GM23338 (cell line): ENCODE measurements around the gene MTMR1. TPM values are rescaled to one million over a fixed set of nuclear protein-coding genes. Genes with fewer than 3 reads are reported as not detected.

Experiments used
- ATAC-seq: fragments of 200-7000 bp; cut with Tn5 transposase; 3 replicates; pipeline ENCODE4 v1.9.1; 2020
- DNase-seq: peaks from one replicate; pipeline ENCODE4 v3.0.0-alpha.2; 2015; ENCODE audit warnings: low spot score
- H2AFZ ChIP-seq: fragments of 200-600 bp; sonication (generic); 2 replicates; pipeline ENCODE4 v1.8.0; 2016; ENCODE audit warnings: antibody characterized with exemption, mild to moderate bottlenecking, moderate library complexity
- H3F3A ChIP-seq: fragments of 200-600 bp; sonication (generic); replicated peaks from 2 replicates; pipeline ENCODE4 v1.8.0; 2017; ENCODE audit warnings: antibody characterized with exemption, mixed run types, low read depth
- H3K27ac ChIP-seq: fragments of 200-600 bp; sonication (generic); 2 replicates; pipeline ENCODE4 v1.6.1; 2016; ENCODE audit warnings: low read depth
- H3K27me3 ChIP-seq: fragments of 200-600 bp; sonication (generic); 2 replicates; pipeline ENCODE4 v1.8.0; 2016; ENCODE audit warnings: mild to moderate bottlenecking, mixed run types, moderate library complexity; ENCODE audit not compliant: insufficient read depth
- H3K36me3 ChIP-seq: fragments of 200-600 bp; sonication (generic); 2 replicates; pipeline ENCODE4 v1.8.0; 2016; ENCODE audit warnings: mild to moderate bottlenecking; ENCODE audit not compliant: insufficient read depth
- H3K4me1 ChIP-seq: fragments of 200-600 bp; sonication (generic); 2 replicates; pipeline ENCODE4 v1.8.0; 2016; ENCODE audit warnings: mild to moderate bottlenecking, moderate library complexity; ENCODE audit not compliant: insufficient read depth
- H3K4me2 ChIP-seq: fragments of 200-600 bp; sonication (generic); 2 replicates; pipeline ENCODE4 v1.7.1; 2017; ENCODE audit warnings: mixed run types
- H3K4me3 ChIP-seq: fragments of 200-600 bp; sonication (generic); 2 replicates; pipeline ENCODE4 v1.6.1; 2016; ENCODE audit warnings: mixed run types
- H3K79me2 ChIP-seq: fragments of 200-600 bp; sonication (generic); replicated peaks from 2 replicates; pipeline ENCODE4 v1.8.0; 2017; ENCODE audit warnings: mild to moderate bottlenecking; ENCODE audit not compliant: insufficient read depth
- H3K9me2 ChIP-seq: fragments of 200-600 bp; sonication (generic); 2 replicates; pipeline ENCODE4 v1.8.0; 2017; ENCODE audit not compliant: insufficient read depth
- H4K20me1 ChIP-seq: fragments of 200-600 bp; sonication (generic); replicated peaks from 2 replicates; pipeline ENCODE4 v1.8.0; 2017; ENCODE audit warnings: mild to moderate bottlenecking; ENCODE audit not compliant: insufficient read depth
- H3K27ac Mint-ChIP-seq: 2 replicates; pipeline ENCODE4 v1.8.0; 2020; ENCODE audit warnings: inconsistent platforms, mild to moderate bottlenecking, moderate library complexity, mixed read lengths
- H3K27me3 Mint-ChIP-seq: 3 replicates; pipeline ENCODE4 v1.8.0; 2022; ENCODE audit warnings: low read depth, mild to moderate bottlenecking, moderate library complexity, mixed read lengths, inconsistent platforms; ENCODE audit not compliant: insufficient read depth, poor library complexity
- H3K36me3 Mint-ChIP-seq: 3 replicates; pipeline ENCODE4 v1.8.0; 2021; ENCODE audit warnings: low read depth, mild to moderate bottlenecking, inconsistent platforms, moderate library complexity, mixed read lengths
- H3K4me1 Mint-ChIP-seq: 3 replicates; pipeline ENCODE4 v1.8.0; 2020; ENCODE audit warnings: mild to moderate bottlenecking, inconsistent platforms, mixed read lengths
- H3K4me3 Mint-ChIP-seq: 3 replicates; pipeline ENCODE4 v1.8.0; 2021; ENCODE audit warnings: moderate library complexity, mild to moderate bottlenecking, inconsistent platforms, mixed read lengths
- H3K9me3 Mint-ChIP-seq: 3 replicates; pipeline ENCODE4 v1.8.0; 2020; ENCODE audit warnings: moderate library complexity, mild to moderate bottlenecking, inconsistent platforms, mixed read lengths
- CREB1 ChIP-seq: fragments of 250-450 bp; sonication (Bioruptor Pico); IDR thresholded peaks from 2 replicates; pipeline ENCODE4 v1.5.0; 2020; ENCODE audit warnings: low read depth, mild to moderate bottlenecking, moderate library complexity
- EZH2phosphoT487 ChIP-seq: fragments of 200-600 bp; sonication (generic); IDR thresholded peaks from one replicate; pipeline ENCODE4 v1.8.1; 2018; ENCODE audit warnings: antibody characterized with exemption; ENCODE audit not compliant: unreplicated experiment
- NANOG ChIP-seq: IDR thresholded peaks from 2 replicates; pipeline ENCODE4 v1.6.1; 2016; ENCODE audit warnings: antibody characterized with exemption, borderline replicate concordance
- POLR2AphosphoS5 ChIP-seq: IDR thresholded peaks from 2 replicates; pipeline ENCODE4 v1.6.1; 2016; ENCODE audit warnings: antibody characterized with exemption, low read depth
- STAT1 ChIP-seq: IDR thresholded peaks from one replicate; pipeline ENCODE4 v1.6.1; 2016; ENCODE audit warnings: antibody characterized with exemption; ENCODE audit not compliant: unreplicated experiment
- ZNF114 ChIP-seq: fragments of 250-450 bp; sonication (Bioruptor Pico); IDR thresholded peaks from 2 replicates; pipeline ENCODE4 v1.5.0; 2020; ENCODE audit warnings: mild to moderate bottlenecking, moderate library complexity
- ZNF331 ChIP-seq: fragments of 250-450 bp; sonication (Bioruptor Pico); IDR thresholded peaks from 2 replicates; pipeline ENCODE4 v1.5.0; 2020; ENCODE audit warnings: low read depth, mild to moderate bottlenecking, moderate library complexity
- polyA plus RNA-seq: library from polyadenylated mRNA; unstranded; fragments of >200 nt; fragmentation: Nextera tagmentation; extraction: Ambion mirVana; gene quantifications from 2 replicates; pipeline ENCODE4 v1.2.1, GENCODE V29; 2016
- total RNA-seq: library from RNA; depleted of rRNA; stranded (reverse); fragments of >200 nt; shearing (Covaris generic); gene quantifications from 2 replicates; pipeline ENCODE4 v1.2.3, GENCODE V29; 2014
- TF ChIP-seq, protein P1 (sequence below): fragments of 250-450 bp; sonication (Bioruptor Pico); IDR thresholded peaks from 2 replicates; pipeline ENCODE4 v1.5.0; 2020; ENCODE audit warnings: mild to moderate bottlenecking, moderate library complexity
- TF ChIP-seq, protein P2 (sequence below): IDR thresholded peaks from one replicate; pipeline ENCODE4 v1.6.1; 2018; ENCODE audit warnings: antibody characterized with exemption; ENCODE audit not compliant: unreplicated experiment
- TF ChIP-seq, protein P3 (sequence below): IDR thresholded peaks from 2 replicates; pipeline ENCODE4 v1.6.1; 2016; ENCODE audit warnings: antibody characterized with exemption

Gene MTMR1
- total and polyA plus RNA-seq, 2 experiments from 2014 or later = 4.5 to 19.1 TPM

DNA sequence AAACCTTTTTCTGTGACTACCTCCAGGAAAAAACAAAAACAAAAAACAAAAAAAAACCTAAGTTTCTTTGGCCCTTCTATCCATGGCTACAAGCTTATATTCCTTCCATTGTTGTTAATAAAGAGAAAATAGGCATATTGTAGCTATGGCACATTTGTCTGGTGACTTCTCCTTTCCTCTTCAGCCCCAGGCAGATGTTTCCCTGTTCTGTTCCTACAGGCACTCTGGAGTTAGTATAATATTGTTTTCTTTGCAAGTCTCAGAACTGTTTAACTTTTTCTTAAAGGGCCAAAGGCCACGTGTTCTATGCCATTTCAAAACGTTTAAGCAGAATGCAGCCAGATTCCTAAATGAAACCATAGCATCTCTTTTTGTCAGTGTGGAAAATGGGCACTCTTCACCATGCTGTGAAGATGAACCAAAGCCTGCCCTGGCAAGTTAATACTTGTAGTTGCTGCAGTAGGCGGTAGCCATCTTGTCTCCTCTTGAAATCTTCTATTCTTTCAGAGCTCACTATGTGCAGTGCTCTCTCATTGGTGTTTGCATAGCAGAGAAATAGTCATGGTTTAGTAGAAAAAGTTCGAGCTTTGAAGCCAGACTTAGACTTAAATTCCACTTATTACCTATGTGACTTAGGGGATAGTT lies 44.8 kb upstream of the MTMR1 start:
- Histone ChIP-seq H3K79me2 (no peaks in the 10 kb centered on the region), H3K36me3 (no peaks in the 10 kb centered on the region), H2AFZ (no peak overlapping the region), H3K27me3 (no peaks in the 10 kb centered on the region), H3K9me2 (no peaks in the 10 kb centered on the region), H3K27ac (no peak overlapping the region), H3K4me1 (no peaks in the 10 kb centered on the region), H3K4me2 (no peak overlapping the region), H3K4me3 (no peak overlapping the region), H3F3A (no peaks in the 10 kb centered on the region), H4K20me1 (no peaks in the 10 kb centered on the region)
- H3K4me1 Mint-ChIP-seq = peaks cover 4% of the 10 kb centered on the region; the same call in 2 of the 3 replicates
- DNase-seq = no peak
- no peaks in the 10 kb centered on the region for H3K36me3 Mint-ChIP-seq
- no peaks in the 10 kb centered on the region for H3K27me3 Mint-ChIP-seq
- ATAC-seq = no peak
- no peak overlapping the region for H3K4me3 Mint-ChIP-seq
- no peaks in the 10 kb centered on the region for H3K9me3 Mint-ChIP-seq
- TF ChIP-seq ZNF331 = no peak
- 0 out of 2 replicates have a peak overlapping the region, but pooled peaks have one; percentile 44 for H3K27ac Mint-ChIP-seq

DNA sequence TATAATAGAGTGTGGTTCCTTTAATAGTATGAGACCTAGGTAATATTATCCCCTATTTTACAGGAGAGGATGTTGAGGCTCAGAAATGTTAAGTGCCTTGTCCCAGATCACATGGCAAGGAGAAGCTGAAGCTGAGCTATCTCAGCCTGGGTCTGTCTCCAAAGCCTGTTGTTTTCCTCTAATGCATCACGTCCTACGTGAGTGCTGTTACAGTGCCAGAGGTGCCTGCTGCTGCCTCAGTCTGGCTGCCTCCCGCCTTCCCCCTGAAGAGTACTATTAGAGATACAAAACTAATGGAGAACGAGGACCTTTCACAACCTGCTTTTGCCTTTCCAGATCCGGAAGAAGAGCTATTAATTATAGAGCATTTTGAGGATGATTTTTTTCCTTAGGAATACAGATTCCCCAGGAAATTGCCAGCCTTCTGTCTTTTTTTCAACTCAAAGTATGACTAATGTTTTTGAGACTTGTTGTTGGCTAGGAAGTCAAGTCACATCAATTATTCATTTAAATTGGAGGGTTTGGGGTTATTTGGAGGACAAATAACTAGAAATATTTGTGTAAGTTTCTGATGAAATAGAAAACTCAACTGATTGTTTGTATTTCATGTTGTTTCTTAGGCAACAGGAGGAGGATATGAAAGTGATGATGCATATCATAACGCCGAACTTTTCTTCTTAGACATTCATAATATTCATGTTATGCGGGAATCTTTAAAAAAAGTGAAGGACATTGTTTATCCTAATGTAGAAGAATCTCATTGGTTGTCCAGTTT lies 43.9 kb upstream of the MTMR1 start:
- no peaks in the 10 kb centered on the region for H3K4me1 ChIP-seq
- H3K27me3 Mint-ChIP-seq = no peaks in the 10 kb centered on the region
- peak overlapping the region; percentile 18; the same call in 1 of the 2 replicates for H3K27ac Mint-ChIP-seq
- H3K9me2 ChIP-seq = no peaks in the 10 kb centered on the region
- ATAC-seq (no peak), DNase-seq (no peak)
- H3K27ac ChIP-seq = no peak overlapping the region
- H3K4me3 ChIP-seq = no peak overlapping the region
- H3F3A ChIP-seq = no peaks in the 10 kb centered on the region
- H3K4me1 Mint-ChIP-seq = peaks cover 4% of the 10 kb centered on the region; the same call in 2 of the 3 replicates
- H3K9me3 Mint-ChIP-seq = no peaks in the 10 kb centered on the region
- H3K36me3 ChIP-seq = no peaks in the 10 kb centered on the region
- no peak overlapping the region for H2AFZ ChIP-seq
- H3K79me2 ChIP-seq = no peaks in the 10 kb centered on the region
- H3K4me2 ChIP-seq = no peak overlapping the region
- H3K36me3 Mint-ChIP-seq = no peaks in the 10 kb centered on the region
- H4K20me1 ChIP-seq = no peaks in the 10 kb centered on the region
- H3K4me3 Mint-ChIP-seq = no peak overlapping the region
- no peaks in the 10 kb centered on the region for H3K27me3 ChIP-seq
- TF ChIP-seq NANOG = no peak
- no peak for TF ChIP-seq EZH2phosphoT487
- TF ChIP-seq, protein P1, sequence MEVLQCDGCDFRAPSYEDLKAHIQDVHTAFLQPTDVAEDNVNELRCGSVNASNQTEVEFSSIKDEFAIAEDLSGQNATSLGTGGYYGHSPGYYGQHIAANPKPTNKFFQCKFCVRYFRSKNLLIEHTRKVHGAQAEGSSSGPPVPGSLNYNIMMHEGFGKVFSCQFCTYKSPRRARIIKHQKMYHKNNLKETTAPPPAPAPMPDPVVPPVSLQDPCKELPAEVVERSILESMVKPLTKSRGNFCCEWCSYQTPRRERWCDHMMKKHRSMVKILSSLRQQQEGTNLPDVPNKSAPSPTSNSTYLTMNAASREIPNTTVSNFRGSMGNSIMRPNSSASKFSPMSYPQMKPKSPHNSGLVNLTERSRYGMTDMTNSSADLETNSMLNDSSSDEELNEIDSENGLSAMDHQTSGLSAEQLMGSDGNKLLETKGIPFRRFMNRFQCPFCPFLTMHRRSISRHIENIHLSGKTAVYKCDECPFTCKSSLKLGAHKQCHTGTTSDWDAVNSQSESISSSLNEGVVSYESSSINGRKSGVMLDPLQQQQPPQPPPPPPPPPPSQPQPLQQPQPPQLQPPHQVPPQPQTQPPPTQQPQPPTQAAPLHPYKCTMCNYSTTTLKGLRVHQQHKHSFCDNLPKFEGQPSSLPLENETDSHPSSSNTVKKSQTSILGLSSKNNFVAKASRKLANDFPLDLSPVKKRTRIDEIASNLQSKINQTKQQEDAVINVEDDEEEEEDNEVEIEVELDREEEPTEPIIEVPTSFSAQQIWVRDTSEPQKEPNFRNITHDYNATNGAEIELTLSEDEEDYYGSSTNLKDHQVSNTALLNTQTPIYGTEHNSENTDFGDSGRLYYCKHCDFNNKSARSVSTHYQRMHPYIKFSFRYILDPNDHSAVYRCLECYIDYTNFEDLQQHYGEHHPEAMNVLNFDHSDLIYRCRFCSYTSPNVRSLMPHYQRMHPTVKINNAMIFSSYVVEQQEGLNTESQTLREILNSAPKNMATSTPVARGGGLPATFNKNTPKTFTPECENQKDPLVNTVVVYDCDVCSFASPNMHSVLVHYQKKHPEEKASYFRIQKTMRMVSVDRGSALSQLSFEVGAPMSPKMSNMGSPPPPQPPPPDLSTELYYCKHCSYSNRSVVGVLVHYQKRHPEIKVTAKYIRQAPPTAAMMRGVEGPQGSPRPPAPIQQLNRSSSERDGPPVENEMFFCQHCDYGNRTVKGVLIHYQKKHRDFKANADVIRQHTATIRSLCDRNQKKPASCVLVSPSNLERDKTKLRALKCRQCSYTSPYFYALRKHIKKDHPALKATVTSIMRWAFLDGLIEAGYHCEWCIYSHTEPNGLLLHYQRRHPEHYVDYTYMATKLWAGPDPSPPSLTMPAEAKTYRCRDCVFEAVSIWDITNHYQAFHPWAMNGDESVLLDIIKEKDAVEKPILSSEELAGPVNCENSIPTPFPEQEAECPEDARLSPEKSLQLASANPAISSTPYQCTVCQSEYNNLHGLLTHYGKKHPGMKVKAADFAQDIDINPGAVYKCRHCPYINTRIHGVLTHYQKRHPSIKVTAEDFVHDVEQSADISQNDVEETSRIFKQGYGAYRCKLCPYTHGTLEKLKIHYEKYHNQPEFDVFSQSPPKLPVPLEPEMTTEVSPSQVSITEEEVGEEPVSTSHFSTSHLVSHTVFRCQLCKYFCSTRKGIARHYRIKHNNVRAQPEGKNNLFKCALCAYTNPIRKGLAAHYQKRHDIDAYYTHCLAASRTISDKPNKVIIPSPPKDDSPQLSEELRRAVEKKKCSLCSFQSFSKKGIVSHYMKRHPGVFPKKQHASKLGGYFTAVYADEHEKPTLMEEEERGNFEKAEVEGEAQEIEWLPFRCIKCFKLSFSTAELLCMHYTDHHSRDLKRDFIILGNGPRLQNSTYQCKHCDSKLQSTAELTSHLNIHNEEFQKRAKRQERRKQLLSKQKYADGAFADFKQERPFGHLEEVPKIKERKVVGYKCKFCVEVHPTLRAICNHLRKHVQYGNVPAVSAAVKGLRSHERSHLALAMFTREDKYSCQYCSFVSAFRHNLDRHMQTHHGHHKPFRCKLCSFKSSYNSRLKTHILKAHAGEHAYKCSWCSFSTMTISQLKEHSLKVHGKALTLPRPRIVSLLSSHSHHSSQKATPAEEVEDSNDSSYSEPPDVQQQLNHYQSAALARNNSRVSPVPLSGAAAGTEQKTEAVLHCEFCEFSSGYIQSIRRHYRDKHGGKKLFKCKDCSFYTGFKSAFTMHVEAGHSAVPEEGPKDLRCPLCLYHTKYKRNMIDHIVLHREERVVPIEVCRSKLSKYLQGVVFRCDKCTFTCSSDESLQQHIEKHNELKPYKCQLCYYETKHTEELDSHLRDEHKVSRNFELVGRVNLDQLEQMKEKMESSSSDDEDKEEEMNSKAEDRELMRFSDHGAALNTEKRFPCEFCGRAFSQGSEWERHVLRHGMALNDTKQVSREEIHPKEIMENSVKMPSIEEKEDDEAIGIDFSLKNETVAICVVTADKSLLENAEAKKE (CRISPR knock-in tag) = no peak
- TF ChIP-seq, protein P2, sequence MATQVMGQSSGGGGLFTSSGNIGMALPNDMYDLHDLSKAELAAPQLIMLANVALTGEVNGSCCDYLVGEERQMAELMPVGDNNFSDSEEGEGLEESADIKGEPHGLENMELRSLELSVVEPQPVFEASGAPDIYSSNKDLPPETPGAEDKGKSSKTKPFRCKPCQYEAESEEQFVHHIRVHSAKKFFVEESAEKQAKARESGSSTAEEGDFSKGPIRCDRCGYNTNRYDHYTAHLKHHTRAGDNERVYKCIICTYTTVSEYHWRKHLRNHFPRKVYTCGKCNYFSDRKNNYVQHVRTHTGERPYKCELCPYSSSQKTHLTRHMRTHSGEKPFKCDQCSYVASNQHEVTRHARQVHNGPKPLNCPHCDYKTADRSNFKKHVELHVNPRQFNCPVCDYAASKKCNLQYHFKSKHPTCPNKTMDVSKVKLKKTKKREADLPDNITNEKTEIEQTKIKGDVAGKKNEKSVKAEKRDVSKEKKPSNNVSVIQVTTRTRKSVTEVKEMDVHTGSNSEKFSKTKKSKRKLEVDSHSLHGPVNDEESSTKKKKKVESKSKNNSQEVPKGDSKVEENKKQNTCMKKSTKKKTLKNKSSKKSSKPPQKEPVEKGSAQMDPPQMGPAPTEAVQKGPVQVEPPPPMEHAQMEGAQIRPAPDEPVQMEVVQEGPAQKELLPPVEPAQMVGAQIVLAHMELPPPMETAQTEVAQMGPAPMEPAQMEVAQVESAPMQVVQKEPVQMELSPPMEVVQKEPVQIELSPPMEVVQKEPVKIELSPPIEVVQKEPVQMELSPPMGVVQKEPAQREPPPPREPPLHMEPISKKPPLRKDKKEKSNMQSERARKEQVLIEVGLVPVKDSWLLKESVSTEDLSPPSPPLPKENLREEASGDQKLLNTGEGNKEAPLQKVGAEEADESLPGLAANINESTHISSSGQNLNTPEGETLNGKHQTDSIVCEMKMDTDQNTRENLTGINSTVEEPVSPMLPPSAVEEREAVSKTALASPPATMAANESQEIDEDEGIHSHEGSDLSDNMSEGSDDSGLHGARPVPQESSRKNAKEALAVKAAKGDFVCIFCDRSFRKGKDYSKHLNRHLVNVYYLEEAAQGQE = no peak
- TF ChIP-seq, protein P3, sequence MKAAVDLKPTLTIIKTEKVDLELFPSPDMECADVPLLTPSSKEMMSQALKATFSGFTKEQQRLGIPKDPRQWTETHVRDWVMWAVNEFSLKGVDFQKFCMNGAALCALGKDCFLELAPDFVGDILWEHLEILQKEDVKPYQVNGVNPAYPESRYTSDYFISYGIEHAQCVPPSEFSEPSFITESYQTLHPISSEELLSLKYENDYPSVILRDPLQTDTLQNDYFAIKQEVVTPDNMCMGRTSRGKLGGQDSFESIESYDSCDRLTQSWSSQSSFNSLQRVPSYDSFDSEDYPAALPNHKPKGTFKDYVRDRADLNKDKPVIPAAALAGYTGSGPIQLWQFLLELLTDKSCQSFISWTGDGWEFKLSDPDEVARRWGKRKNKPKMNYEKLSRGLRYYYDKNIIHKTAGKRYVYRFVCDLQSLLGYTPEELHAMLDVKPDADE = no peak
- TF ChIP-seq STAT1 = no peak
- no peak for TF ChIP-seq CREB1
- no peak for TF ChIP-seq ZNF114 (CRISPR knock-in tag)
- TF ChIP-seq POLR2AphosphoS5 = no peak
